T-helper 22 cell (primary cell): ENCODE measurements around the gene NXF1.
"Not testable (repeated sequence)": the region's sequence is repeated elsewhere in the genome, so short reads cannot be mapped to it uniquely, and the experiment has no call there.

Experiments used
- DNase-seq: peaks from one replicate; pipeline ENCODE4 v3.0.0-alpha.2; 2020; ENCODE audit warnings: low read depth

Gene NXF1

DNA sequence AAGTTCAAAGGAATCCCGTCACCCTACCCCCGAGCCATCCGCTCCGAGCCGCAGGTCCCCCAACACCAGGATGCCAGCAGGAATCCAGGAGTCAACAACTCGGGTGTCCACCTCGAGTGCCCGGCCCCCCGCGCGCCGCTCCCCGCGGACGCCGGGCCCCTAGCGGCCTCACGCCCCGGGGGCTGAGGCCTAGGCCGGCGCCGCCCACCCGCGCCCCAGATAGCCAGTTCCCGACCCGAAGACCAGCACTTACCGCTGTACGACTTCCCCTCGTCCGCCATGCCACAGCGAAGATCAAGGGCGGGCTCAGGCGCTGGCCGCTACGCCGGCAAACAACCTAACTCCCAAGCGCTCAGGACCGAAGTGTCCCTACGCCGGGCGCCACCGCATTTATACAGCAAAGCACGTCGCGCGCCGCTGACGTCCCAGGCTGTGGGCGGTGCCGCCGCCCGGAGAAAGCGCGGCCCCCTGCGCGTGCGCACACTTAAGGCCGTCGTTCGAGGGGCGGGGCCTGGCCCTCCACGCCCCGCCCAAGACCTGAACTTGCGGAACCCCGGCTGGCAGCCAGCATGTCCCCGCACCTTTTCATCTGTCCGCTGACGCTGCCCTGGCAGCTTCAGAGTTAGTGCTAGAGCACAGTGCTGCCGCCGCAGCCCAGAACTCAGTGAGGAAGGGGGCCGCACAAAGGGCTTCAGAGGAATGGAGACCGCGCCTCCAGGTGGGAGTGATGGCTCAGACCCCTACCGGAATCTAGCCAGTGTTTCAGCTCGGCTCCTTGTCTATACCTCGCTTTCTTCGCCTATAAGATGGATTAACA is at the start of gene NXF1:
Gene NXF1, minus strand, starts transcription at position 365 of the 817 bp plus-strand sequence. Its CDS starts 84 bp downstream, at position 281.
- DNase-seq: peak; percentile 88

DNA sequence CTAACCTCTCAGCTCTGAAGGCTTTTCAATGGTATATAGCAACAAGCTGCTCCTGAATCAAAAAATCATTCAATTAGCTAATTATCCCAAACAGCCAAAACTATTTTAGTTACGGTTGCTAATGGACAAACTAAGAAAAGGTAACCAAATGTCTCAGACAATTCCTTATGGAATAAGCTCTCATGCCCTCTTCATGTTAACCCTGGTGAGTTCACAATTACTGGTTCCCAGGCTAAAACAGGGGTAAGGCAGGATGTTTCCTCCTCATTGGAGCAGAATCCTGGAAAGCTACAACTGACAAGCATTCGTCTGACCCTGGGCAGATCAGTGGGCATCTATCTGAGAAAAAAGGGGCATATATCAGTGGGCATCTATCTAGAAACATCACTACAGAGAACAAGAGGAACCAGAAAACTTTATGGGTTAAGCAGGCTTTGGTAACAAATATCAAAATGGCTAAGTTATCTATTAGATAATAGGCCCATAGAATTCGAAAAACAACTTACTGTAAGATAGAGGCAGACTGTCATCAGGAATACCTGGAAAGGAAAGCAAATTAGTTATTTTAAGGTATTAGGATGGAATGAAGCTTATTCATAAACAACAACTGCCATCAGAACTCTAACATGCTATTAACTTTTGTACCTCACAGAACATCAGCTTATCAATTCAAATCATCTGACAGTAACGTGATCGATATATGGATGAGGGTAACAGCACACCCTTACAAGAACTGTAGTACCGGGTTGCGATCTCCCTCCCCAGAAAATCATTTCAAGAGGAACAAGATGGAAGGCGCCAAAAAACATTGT is 49.0 kb upstream of the NXF1 start:
- DNase-seq: no peak

DNA sequence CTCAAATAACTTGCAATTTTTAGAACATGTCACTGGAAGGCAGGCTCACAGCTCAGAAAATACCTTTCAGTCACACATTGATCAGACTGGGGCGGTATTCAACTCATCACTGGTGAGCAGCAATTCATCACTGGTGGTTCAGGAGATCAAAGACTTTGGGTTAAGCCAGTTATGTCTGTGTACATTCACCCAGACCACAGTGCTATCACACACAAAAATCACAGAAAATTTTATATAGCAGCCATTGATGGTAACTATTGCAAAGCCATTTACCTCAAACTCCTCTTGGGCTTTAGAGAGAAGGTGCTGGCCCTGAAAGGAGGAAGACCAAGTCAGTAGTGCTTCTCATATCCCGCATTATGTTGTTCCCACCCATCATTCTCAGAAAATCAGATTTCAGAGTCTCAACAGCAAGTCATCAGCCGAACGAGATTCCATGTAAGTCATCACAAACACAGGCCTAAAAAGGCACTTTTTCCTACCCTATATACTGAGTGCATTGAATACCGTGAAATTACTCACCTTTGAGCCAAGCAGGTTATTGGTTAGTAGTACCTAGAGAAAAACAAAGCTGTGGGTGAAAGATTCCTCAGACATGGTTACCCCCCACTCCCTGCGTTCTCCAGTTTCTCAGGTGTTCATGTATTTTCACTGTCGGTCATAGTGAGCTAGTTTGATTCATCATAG is 48.2 kb upstream of the NXF1 start:
- DNase-seq: peak; percentile 26

DNA sequence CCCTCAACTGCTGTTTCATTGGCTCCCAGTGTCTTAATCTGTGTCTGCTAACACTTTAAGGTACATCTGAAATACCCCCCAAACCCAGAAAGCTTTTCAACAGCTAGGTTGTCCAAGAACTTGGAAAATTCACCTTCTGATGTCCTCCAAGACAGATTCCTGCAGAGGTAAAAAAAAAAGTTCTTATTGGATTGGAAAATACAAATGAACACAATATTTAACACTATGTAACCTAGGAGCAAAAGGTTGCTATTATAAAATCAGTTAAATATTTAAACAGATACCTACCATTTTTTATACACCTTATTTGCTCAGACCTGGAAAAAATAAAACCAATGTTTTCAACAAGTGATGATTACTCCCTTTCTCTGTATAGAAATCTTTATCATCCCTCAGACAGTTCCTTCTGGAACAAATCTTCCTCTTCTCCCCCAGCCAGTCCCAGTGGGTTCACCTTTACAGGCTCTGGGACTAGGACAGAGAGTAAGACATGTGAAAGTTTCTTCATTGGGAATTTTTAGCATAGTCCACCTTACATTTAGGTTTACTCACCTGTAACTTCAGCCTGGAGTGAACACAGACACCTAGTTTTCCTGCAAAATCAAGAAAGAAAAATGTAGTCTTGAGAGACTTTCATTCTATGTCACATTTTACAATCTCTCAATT is 47.4 kb upstream of the NXF1 start:
- DNase-seq: no peak

DNA sequence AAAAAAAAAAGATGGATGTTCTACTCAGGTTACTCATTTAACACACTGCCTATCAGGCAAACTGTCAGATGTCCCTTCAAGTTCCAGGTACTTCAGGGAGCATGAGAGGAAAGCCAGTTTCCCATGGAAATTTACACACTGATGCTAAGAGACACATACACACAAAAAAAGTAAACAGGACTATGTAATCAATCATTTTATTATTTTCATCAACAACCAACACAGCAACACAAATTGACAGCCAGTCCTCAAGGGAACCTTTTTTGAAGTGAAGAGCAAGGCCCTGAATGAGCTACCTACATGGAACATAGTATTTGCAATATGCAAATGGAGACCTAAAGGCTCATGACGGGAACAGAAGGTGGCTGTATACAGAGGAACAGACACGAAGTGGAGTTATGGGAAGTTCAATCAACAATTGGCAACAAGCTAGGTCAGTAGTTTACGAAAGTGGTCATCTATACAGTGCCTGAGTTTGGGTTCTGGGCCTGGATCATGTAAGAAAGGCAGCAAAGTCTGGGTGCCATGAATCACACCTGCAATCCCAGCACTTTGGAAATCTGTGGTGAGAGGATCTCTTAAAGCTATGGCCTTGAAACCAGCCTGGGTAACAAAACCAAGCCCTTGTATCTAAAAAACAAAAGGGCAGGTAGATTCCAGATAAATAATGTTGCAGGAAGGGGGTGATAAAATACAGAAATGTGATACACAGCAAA is 46.7 kb upstream of the NXF1 start:
- DNase-seq: no peak

DNA sequence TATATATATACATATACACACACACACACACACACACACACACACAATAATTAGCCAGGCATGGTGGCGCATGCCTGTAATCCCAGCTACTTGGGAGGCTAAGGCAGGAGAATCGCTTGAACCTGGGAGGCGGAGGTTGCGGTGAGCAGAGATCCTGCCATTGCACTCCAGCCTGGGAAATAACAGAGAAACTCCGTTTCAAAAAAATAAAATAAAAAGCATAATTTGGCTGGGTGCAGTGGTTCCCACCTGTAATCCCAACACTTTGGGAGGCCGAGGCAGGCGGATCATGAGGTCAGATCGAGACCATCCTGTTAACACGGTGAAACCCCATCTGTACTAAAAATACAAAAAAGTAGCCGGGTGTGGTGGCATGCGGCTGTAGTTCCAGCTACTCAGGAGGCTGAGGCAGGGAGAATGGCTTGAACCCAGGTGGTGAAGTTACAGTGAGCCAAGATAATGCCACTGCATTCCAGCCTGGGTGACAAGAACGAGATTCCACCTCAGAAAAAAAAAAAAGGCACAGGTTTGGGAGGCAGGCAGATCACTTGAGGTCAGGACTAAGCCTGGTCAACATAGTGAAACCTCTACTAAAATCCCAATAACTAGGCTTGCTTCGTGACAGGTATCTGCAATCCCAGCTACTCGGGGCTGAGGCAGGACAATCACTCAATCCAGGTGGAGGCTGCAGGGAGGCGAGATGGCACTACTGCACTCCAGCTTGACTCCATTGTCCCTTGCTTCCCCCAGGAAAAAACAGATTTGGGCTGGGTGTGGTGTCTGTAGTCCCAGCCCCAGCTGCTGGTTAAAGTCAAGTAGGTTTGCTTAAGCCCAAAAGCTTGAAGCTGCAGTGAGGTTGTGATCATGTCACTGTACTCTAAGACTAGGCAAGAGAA is 45.9 kb upstream of the NXF1 start:
- DNase-seq: no peak

DNA sequence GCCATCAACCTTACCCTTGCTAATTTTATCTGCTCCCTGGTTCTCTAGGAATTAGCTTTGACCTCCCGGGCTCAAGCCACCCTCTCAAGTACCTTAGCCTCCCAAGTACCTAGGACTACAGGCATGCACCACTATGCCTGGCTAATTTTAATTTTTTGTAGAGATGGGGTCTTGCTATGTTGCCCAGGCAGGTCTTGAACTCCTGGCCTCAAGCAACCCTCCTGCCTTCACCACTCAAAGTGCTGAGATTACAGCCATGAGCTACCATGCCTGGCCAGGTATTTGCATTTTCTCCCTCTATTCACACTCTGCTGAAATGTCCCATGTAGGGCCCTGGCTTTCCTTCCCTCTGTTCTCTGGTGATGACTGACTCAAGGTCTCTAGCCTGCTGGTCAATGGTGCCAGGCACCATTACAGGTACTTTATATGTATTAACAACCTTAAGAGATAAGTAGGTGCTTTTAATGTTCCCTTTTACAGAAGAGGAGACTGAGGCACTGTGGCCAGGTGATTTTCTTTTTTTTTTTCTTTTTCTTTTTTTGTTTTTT is 42.6 kb upstream of the NXF1 start:
- DNase-seq: no peak

DNA sequence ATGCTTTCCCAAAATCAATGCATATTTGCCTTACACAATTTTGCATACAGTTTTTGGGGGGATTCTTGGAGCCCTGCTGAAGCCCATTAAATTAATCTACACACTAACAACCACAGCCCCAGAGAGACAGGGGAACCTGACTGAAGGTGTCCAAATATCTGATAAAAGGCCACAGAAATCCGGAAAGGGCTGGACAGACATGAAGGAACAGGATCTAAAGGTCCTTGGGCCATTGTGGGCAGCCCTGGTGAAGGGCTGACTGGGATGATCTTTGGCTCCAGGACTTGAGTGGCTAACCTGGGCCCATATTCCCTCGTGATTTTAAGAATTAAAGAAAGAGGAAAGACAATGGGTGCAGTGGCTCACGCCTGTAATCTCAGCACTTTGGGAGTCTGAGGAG is 40.9 kb upstream of the NXF1 start:
- no peak for DNase-seq

DNA sequence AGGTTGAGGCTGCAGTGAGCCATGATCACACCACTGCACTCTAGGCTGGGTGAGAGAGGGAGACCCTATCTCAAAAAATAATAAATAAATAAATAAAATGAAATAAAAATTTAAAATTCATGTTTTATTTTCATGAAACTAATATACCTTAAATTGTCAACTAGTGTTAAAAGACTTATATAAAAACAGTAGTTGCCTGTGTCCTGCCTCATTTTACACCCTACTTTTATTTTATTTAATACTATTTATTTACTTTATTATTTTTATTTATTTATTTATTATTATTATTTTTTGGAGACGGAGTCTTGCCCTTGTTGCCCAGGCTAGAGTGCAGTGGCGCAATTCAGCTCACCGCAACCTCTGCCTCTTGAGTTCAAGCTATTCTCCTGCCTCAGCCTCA is 38.9 kb upstream of the NXF1 start:
- no peak for DNase-seq

DNA sequence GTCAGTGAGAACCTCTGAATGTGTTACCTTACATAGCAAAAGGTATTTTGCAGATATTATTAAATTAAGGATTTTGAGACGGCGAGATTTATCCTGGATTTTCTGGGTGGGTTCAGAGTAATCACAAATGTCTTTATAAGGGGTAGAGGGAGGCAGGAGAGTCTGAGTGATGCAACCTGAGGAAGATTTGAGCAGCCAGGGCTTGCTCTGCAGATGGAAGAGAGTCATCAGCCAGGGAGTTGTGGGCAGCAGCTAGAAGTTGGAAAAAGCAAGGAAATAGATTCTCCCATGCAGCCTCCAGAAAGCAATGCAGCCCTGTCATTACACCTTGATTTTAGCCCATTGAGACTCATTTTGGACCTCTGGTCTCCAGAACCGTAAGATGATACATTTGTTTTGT is 38.2 kb upstream of the NXF1 start:
- no peak for DNase-seq

DNA sequence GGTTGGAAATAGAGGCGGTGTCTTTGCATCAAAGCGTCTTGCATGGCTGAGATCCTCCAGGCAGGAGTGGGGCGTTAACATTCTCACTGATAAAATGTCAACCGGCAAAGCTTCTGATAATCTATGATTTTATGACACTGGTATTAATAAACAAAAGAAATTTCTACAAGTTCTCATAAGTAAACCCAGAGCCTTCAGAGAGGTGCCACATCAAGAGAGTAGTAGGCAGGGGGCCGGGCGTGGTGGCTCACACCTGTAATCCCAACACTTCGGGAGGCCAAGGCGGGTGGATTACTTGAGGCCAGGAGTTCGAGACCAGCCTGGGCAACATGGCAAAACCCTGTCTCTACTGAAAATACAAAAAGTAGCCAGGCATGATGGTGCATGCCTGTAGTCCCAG is 37.7 kb upstream of the NXF1 start:
- DNase-seq: not testable (repeated sequence)

DNA sequence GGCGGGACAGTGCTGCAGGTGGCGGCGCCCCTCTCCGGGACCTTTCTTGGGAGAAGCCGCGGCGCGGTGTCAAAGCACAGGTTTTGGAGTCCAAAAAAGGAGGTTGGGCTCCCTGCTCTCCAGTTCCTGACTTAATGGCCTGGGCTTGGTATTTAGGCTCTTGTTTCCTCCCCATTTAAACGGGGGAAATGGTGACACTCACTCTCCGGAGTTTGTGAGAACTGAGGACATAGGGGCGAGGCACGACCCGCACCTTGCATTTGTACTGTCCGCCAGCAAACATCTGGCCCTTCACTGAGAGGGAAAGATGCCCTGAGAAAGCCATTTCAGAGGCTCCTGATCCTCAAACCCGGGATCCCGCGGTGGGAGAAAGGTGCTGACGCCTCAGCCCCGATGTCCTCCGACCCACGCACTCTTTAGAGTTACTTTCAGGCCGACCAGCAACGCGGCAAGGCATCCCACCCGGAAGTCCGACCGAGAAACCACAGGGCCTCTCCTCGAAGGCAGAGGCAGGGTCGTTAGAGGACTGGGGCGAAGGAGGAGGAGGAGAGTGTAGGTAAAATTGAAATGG is 37.0 kb upstream of the NXF1 start:
- DNase-seq: peak; percentile 22

DNA sequence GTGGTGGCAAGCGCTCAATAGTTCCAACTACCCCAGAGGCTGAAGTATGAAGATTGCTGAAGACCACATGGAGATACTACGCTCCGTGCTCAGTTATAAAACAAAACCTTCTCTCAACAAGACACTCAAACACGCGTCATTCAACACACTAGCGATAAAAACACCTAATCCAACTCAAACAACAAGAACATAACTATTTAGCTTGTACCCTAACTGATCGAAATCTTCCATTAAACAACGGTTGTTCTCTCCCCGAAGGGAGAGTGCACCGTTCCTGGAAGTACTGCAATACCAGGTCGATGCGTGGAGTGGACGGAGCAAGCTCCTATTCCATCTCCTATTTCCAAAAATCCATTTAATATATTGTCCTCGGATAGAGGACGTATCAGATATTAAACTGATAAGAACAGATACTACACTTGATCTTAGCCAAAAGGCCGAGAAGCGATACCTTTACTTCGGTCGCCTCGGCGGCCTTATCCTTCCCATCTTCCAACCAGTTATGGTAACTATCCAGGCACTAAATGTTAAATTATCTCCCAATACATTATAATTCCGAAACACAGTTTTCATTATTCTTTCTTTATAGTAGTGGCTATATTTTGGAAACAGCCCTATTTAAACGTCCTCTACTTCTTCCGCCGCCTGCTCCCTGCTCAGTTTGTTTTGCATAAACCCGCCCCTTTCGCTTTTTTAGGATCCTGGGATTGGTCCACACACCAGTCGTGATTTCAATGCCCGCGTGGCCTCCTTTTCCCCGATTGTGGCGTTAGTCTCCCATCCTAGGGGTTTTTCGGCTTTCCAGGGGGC is 36.3 kb upstream of the NXF1 start:
- DNase-seq: peak; percentile 77

DNA sequence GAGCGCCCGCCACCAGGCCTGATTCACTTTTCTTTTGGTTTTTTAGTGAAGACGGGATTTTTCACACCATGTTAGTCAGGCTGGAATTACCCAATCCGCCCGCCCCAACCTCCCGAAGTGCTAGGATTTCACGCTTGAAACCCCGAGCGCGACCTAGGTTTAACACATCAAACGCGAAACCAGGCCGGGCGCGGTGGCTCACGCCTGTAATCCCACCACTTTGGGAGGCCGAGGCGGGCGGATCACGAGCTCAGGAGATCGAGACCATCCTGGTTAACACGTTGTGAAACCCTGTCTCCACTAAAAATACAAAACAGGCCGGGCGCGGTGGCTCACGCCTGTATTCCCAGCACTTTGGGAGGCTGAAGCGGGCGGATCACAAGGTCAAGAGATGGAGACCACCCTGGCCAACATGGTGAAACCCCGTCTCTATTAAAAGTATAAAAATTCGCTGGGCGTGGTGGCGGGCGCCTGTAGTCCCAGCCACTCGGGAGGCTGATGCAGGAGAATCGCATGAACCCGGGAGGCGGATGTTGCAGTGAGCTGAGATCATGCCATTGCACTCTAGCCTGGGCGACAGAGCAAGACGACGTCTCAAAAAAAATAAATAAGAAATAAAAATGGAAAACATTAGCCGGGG is 35.6 kb upstream of the NXF1 start:
- DNase-seq: peak; percentile 74

DNA sequence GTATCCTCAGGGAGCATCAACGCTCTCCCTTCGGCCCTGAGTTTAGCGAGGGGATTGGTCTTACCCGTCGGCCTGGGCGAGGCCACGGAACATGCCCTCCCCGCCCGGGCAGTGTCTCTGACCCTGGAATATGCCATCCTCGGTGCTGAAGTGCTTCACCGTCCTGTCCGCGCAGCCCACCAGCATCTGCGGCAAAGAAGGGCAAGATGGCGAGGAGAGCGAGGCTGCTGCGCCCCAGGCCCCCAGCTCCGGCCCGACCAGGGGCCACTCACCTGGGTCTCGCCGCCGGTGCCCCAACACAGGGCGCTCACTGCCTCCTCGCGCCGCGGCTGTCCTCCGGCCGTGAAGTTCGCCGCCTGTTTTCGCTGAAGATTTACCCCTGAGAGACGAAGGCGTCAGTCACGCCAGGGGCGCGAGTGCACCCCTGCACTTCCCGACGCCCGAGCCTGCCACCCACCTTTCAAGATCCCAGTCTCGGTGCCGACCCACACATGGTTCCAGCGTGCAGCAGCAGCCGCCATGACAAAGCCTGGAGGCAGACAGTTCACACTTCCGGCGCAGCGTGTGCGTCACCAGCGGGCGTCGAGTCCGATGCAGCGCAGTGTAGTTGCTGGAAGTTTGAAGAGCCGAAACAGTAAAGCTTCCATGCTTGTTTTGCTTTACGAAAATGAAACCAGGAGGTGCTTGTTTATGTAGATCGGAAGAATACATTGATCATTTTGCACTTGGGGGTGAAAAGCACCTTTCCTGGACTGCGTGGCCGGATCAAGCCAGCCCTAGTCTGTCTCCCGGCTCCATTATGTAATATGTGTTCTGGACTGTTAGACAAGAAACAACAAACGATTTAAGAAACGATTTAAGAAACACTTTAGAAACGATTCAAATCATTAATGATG is 34.1 kb upstream of the NXF1 start, which contains the start of gene WDR74:
Gene WDR74, minus strand, starts transcription at position 541 of the 896 bp plus-strand sequence. Its CDS starts 20 bp downstream, at position 521.
- peak; percentile 86 for DNase-seq

DNA sequence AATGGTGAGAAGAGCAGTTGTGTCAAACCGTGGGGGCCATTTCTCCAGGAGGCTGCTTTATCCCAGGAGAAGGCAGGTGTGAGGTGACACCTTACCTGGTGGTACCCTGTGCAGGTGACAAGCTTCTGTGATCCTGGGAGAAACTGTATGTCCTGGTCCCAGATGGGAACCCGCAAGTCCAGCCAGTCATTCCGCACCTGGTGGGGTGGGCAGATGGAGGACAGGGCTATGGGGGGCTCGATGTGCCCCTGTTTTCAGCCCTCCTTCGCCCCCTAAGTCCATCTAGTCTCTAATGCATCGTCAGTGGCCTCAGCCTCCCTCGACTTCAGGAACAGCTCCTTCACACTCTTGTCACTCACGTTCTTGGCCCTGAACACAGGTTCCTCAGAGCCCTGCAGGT is 30.1 kb upstream of the NXF1 start:
- no peak for DNase-seq
